PC-9 (cell line): Measurements from ENCODE around the gene DESI2. TPM values are rescaled to one million over a fixed set of nuclear protein-coding genes. Genes with fewer than 3 reads are reported as not detected.

ENCODE experiments used
- BruUV-seq: library from RNA; stranded (reverse); fragments of 400-500 nt; replicated peaks from 2 replicates; lab custom pipeline; 2021; lab: Mats Ljungman, UMichigan
- CTCF ChIA-PET: fragments of 300-600 bp; sonication (Branson Sonifier 250); formaldehyde crosslinking; loops from one replicate; lab custom pipeline; 2022; ENCODE audit warnings: antibody characterized with exemption; lab: Charles Lee
- POLR2A ChIA-PET: fragments of 300-600 bp; sonication (Branson Sonifier 250); formaldehyde crosslinking; loops from one replicate; lab custom pipeline; 2022; ENCODE audit warnings: antibody characterized with exemption; ENCODE audit not compliant: unreplicated experiment; lab: Charles Lee
- DNase-seq, 2 experiments: peaks; one replicate each; pipeline versions ENCODE4 v3.0.0 to v3.0.0-alpha.2; 2015 to 2022; ENCODE audit warnings: mixed read lengths in 1 of 2
- H2AFZ ChIP-seq: fragments of 200-600 bp; sonication (generic); 2 replicates; pipeline ENCODE4 v1.8.1; 2017; ENCODE audit warnings: antibody characterized with exemption
- H3F3A ChIP-seq: fragments of 200-600 bp; sonication (generic); 2 replicates; pipeline ENCODE4 v1.8.1; 2017; ENCODE audit warnings: antibody characterized with exemption, mild to moderate bottlenecking, low read depth; ENCODE audit not compliant: insufficient read depth
- H3K27ac ChIP-seq: fragments of 200-600 bp; sonication (generic); 2 replicates; pipeline ENCODE4 v1.6.1; 2016; ENCODE audit warnings: mixed run types
- H3K27me3 ChIP-seq: fragments of 200-600 bp; sonication (generic); 2 replicates; pipeline ENCODE4 v1.6.1; 2016; ENCODE audit warnings: low read depth, mixed run types; ENCODE audit not compliant: insufficient read depth
- H3K36me3 ChIP-seq: fragments of 200-600 bp; sonication (generic); 2 replicates; pipeline ENCODE4 v1.6.1; 2016; ENCODE audit warnings: low read depth, mixed run types
- H3K4me1 ChIP-seq: fragments of 200-600 bp; sonication (generic); replicated peaks from 2 replicates; pipeline ENCODE4 v1.6.1; 2016; ENCODE audit warnings: mixed run types; ENCODE audit not compliant: insufficient read depth
- H3K4me2 ChIP-seq: fragments of 200-600 bp; sonication (generic); 2 replicates; pipeline ENCODE4 v1.6.1; 2017; ENCODE audit warnings: mixed run types
- H3K4me3 ChIP-seq: fragments of 200-600 bp; sonication (generic); 2 replicates; pipeline ENCODE4 v1.6.1; 2016; ENCODE audit warnings: mixed run types
- H3K79me2 ChIP-seq: fragments of 200-600 bp; sonication (generic); 2 replicates; pipeline ENCODE4 v1.6.1; 2017; ENCODE audit warnings: low read depth, mixed run types
- H3K9me2 ChIP-seq: fragments of 200-600 bp; sonication (generic); 2 replicates; pipeline ENCODE4 v1.8.1; 2017; ENCODE audit warnings: mild to moderate bottlenecking; ENCODE audit not compliant: insufficient read depth
- H3K9me3 ChIP-seq: fragments of 200-600 bp; sonication (generic); 2 replicates; pipeline ENCODE4 v1.8.1; 2016; ENCODE audit warnings: low read depth; ENCODE audit not compliant: insufficient read depth
- H4K20me1 ChIP-seq: fragments of 200-600 bp; sonication (generic); 2 replicates; pipeline ENCODE4 v1.8.1; 2017; ENCODE audit not compliant: insufficient read depth
- CTCF ChIP-seq: fragments of 200-600 bp; sonication (generic); conservative IDR thresholded peaks from 2 replicates; pipeline ENCODE4 v1.6.1; 2017; ENCODE audit warnings: mixed run types, antibody characterized with exemption, mild to moderate bottlenecking, moderate library complexity
- EZH2 ChIP-seq: fragments of 200-600 bp; sonication (generic); IDR thresholded peaks from 2 replicates; pipeline ENCODE4 v1.8.0; 2017; ENCODE audit warnings: antibody characterized with exemption, low read depth
- intact Hi-C: fragments of 100-400 bp; cut with micrococcal nuclease; formaldehyde crosslinking; loops from one replicate; pipeline ENCODE4 v1.10.0; 2022; ENCODE audit not compliant: unreplicated experiment
- total RNA-seq: library from RNA; stranded (reverse); gene quantifications from 2 replicates; pipeline ENCODE4 v1.2.3, GENCODE V29; 2021

The DESI2 gene
- total RNA-seq, 1 experiment from 2014 or later: 45.8 TPM

- Histone ChIP-seq H3K9me2 (no peaks in the 10 kb centered on the region), H2AFZ (no peak overlapping the region), H3K27me3 (no peaks in the 10 kb centered on the region), H3K27ac (no peak overlapping the region), H3K4me1 (no peaks in the 10 kb centered on the region), H3K36me3 (0 out of 2 replicates have a peak, but pooled peaks cover 4% of the 10 kb centered on the region), H3K4me3 (no peak overlapping the region), H3F3A (no peaks in the 10 kb centered on the region), H3K4me2 (no peak overlapping the region), H3K79me2 (peaks cover 39% of the 10 kb centered on the region), H3K9me3 (no peaks in the 10 kb centered on the region), H4K20me1 (peaks cover 3% of the 10 kb centered on the region; the same call in 1 of the 2 replicates)
- TF ChIP-seq EZH2 (no peak), CTCF (no peak)
- ChIA-PET CTCF (no interaction called here), POLR2A (no interaction called here)
- intact Hi-C loops: no loop called here
- DNase-seq: no peak
- no TSS peak for BruUV-seq
These were observed 14.9 kb downstream of the DESI2 start for GRCh38 chr1:244667797-244668196.

GRCh38 chr1:244672946-244673682 is 20.2 kb downstream of the DESI2 start:
- Histone ChIP-seq H3K4me1 (no peaks in the 10 kb centered on the region), H2AFZ (no peak overlapping the region), H3K27ac (no peak overlapping the region), H3K4me3 (no peak overlapping the region), H3K9me3 (no peaks in the 10 kb centered on the region), H3F3A (no peaks in the 10 kb centered on the region), H3K27me3 (no peaks in the 10 kb centered on the region), H3K79me2 (peaks cover 33% of the 10 kb centered on the region), H4K20me1 (peaks cover 4% of the 10 kb centered on the region), H3K4me2 (no peak overlapping the region), H3K9me2 (no peaks in the 10 kb centered on the region), H3K36me3 (no peaks in the 10 kb centered on the region)
- DNase-seq: no peak
- no TSS peak for BruUV-seq
- TF ChIP-seq CTCF (no peak), EZH2 (no peak)
- CTCF ChIA-PET: no interaction called here
- intact Hi-C loops: no loop called here
- POLR2A ChIA-PET: interaction anchor here (0.7 kb wide), 1 partner anchor 128 kb away, joined by 6 read pairs; no protein-coding TSS in a partner anchor

- CTCF ChIA-PET: no interaction called here
- intact Hi-C loops: no loop called here
- Histone ChIP-seq H3K9me2 (no peaks in the 10 kb centered on the region), H3K4me1 (no peaks in the 10 kb centered on the region), H3K4me3 (no peak overlapping the region), H2AFZ (no peak overlapping the region), H3K79me2 (peaks cover 24% of the 10 kb centered on the region), H3K4me2 (no peak overlapping the region), H3K36me3 (no peaks in the 10 kb centered on the region), H3K27ac (no peak overlapping the region), H3F3A (no peaks in the 10 kb centered on the region), H3K9me3 (no peaks in the 10 kb centered on the region), H3K27me3 (no peaks in the 10 kb centered on the region), H4K20me1 (peaks cover 4% of the 10 kb centered on the region)
- TF ChIP-seq CTCF: no peak
- no peak for TF ChIP-seq EZH2
- BruUV-seq: no TSS peak
- POLR2A ChIA-PET: no interaction called here
- no peak for DNase-seq
These were observed 21.5 kb downstream of the DESI2 start for GRCh38 chr1:244674446-244674845.
